CD4-positive, alpha-beta T cell (primary cell): ENCODE results near the gene MAN1B1. TPM values are rescaled to one million over a fixed set of nuclear protein-coding genes. Genes with fewer than 3 reads are reported as not detected.

Source experiments
- ATAC-seq: fragments of 200-7000 bp; cut with Tn5 transposase; one replicate; pipeline ENCODE4 v1.10.0; 2022; ENCODE audit warnings: mild to moderate bottlenecking; ENCODE audit not compliant: poor library complexity
- CTCF ChIA-PET: fragments of 350-600 bp; sonication (Branson Sonifier 250); formaldehyde crosslinking; loops from one replicate; lab custom pipeline; 2021; ENCODE audit warnings: antibody characterized with exemption, inconsistent platforms; lab: Charles Lee
- POLR2A ChIA-PET: fragments of 350-600 bp; sonication (Branson Sonifier 250); formaldehyde crosslinking; loops from one replicate; lab custom pipeline; 2021; ENCODE audit warnings: antibody characterized with exemption, inconsistent platforms; lab: Charles Lee
- DNase-seq, 14 experiments: peaks; one replicate each; pipeline ENCODE4 v3.0.0-alpha.2; 2013 to 2020; ENCODE audit warnings: mixed read lengths in 2 of 14
- H3K27ac ChIP-seq, 2 donors: one replicate each; pipeline versions ENCODE4 v1.5.1 to v1.7.0; 2013; ENCODE audit warnings: low read length in 2 of 2, low read depth in 1 of 2, mild to moderate bottlenecking in 1 of 2
- H3K27me3 ChIP-seq, 2 experiments: 1 replicate in 1 of 2; 2 replicates in 1 of 2; pipeline versions ENCODE4 v1.6.1 to v1.7.0; 2013; ENCODE audit warnings: low read length in 2 of 2, control low read depth in 1 of 2, mild to moderate bottlenecking in 1 of 2, moderate library complexity in 1 of 2; ENCODE audit not compliant: insufficient read depth in 2 of 2, control insufficient read depth in 1 of 2
- H3K36me3 ChIP-seq: one replicate; pipeline ENCODE4 v1.6.1; 2013; ENCODE audit warnings: low read length, control low read depth; ENCODE audit not compliant: insufficient read depth
- H3K4me1 ChIP-seq: one replicate; pipeline ENCODE4 v1.6.1; 2013; ENCODE audit warnings: low read length, control low read depth; ENCODE audit not compliant: insufficient read depth
- H3K4me3 ChIP-seq: one replicate; pipeline ENCODE4 v1.5.1; 2013; ENCODE audit warnings: mild to moderate bottlenecking, low read length, moderate library complexity
- H3K9me3 ChIP-seq, 2 experiments: 1 replicate in 1 of 2; 2 replicates in 1 of 2; pipeline versions ENCODE4 v1.6.1 to v1.7.0; 2013; ENCODE audit warnings: low read length in 2 of 2, mild to moderate bottlenecking in 2 of 2, control low read depth in 1 of 2, moderate library complexity in 1 of 2; ENCODE audit not compliant: control insufficient read depth in 1 of 2, insufficient read depth in 1 of 2
- H3K27ac Mint-ChIP-seq: one replicate; pipeline ENCODE4 v1.8.0; 2020; ENCODE audit warnings: mixed read lengths
- H3K27me3 Mint-ChIP-seq: one replicate; pipeline ENCODE4 v1.8.0; 2021; ENCODE audit warnings: mixed read lengths
- H3K36me3 Mint-ChIP-seq: one replicate; pipeline ENCODE4 v1.8.0; 2021; ENCODE audit warnings: low read depth, mixed read lengths
- H3K4me1 Mint-ChIP-seq: one replicate; pipeline ENCODE4 v1.8.0; 2021; ENCODE audit warnings: low read depth, mixed read lengths
- H3K4me3 Mint-ChIP-seq: one replicate; pipeline ENCODE4 v1.8.0; 2020; ENCODE audit warnings: mild to moderate bottlenecking, mixed read lengths
- H3K9me3 Mint-ChIP-seq: one replicate; pipeline ENCODE4 v1.8.0; 2020; ENCODE audit warnings: mixed read lengths
- intact Hi-C, 2 experiments: fragments of 100-400 bp; cut with DNase I in 1 of 2; cut with micrococcal nuclease in 1 of 2; formaldehyde crosslinking; loops; one replicate each; pipeline versions ENCODE4 v1.15.1 to v1.9.0; 2023 to 2025; cut with DNase I, micrococcal nuclease
- total RNA-seq, 174 experiments: library from RNA in 2 of 174; stranded (reverse) in 2 of 174; gene quantifications; one replicate each; pipeline ENCODE4 v1.2.3 and lab custom pipeline; 2021 to 2026
- TF ChIP-seq, protein P1 (sequence below): fragments of 200-600 bp; IDR thresholded peaks from one replicate; pipeline ENCODE4 v1.8.0; 2022; ENCODE audit warnings: antibody characterized with exemption, mild to moderate bottlenecking

The MAN1B1 gene
- total RNA-seq, 2 experiments from 2014 or later, result 60.9 to 66.9 TPM

GRCh38 chr9:137052293-137052692 is 34.5 kb upstream of the MAN1B1 start:
- H3K9me3 ChIP-seq, result peaks cover 0 to 47% of the 10 kb centered on the region in 2 experiments
- peaks cover 58 to 63% of the 10 kb centered on the region in 2 experiments for H3K27me3 ChIP-seq
- H3K4me3 Mint-ChIP-seq, result no peak overlapping the region
- H3K27ac ChIP-seq, result no peak overlapping the region
- H3K27me3 Mint-ChIP-seq, result peaks cover 38% of the 10 kb centered on the region
- intact Hi-C loops, result no loop called here
- DNase-seq (no peak), ATAC-seq (no peak)
- H3K4me1 ChIP-seq, result peaks cover 28% of the 10 kb centered on the region
- ChIA-PET POLR2A (no interaction called here), CTCF (no interaction called here)
- no peak overlapping the region for H3K4me3 ChIP-seq
- no peaks in the 10 kb centered on the region for H3K4me1 Mint-ChIP-seq
- H3K9me3 Mint-ChIP-seq, result no peaks in the 10 kb centered on the region
- no peaks in the 10 kb centered on the region for H3K36me3 ChIP-seq
- TF ChIP-seq, protein P1, sequence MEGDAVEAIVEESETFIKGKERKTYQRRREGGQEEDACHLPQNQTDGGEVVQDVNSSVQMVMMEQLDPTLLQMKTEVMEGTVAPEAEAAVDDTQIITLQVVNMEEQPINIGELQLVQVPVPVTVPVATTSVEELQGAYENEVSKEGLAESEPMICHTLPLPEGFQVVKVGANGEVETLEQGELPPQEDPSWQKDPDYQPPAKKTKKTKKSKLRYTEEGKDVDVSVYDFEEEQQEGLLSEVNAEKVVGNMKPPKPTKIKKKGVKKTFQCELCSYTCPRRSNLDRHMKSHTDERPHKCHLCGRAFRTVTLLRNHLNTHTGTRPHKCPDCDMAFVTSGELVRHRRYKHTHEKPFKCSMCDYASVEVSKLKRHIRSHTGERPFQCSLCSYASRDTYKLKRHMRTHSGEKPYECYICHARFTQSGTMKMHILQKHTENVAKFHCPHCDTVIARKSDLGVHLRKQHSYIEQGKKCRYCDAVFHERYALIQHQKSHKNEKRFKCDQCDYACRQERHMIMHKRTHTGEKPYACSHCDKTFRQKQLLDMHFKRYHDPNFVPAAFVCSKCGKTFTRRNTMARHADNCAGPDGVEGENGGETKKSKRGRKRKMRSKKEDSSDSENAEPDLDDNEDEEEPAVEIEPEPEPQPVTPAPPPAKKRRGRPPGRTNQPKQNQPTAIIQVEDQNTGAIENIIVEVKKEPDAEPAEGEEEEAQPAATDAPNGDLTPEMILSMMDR, result no peak
- no peak overlapping the region for H3K27ac Mint-ChIP-seq
- no peaks in the 10 kb centered on the region for H3K36me3 Mint-ChIP-seq

DNA sequence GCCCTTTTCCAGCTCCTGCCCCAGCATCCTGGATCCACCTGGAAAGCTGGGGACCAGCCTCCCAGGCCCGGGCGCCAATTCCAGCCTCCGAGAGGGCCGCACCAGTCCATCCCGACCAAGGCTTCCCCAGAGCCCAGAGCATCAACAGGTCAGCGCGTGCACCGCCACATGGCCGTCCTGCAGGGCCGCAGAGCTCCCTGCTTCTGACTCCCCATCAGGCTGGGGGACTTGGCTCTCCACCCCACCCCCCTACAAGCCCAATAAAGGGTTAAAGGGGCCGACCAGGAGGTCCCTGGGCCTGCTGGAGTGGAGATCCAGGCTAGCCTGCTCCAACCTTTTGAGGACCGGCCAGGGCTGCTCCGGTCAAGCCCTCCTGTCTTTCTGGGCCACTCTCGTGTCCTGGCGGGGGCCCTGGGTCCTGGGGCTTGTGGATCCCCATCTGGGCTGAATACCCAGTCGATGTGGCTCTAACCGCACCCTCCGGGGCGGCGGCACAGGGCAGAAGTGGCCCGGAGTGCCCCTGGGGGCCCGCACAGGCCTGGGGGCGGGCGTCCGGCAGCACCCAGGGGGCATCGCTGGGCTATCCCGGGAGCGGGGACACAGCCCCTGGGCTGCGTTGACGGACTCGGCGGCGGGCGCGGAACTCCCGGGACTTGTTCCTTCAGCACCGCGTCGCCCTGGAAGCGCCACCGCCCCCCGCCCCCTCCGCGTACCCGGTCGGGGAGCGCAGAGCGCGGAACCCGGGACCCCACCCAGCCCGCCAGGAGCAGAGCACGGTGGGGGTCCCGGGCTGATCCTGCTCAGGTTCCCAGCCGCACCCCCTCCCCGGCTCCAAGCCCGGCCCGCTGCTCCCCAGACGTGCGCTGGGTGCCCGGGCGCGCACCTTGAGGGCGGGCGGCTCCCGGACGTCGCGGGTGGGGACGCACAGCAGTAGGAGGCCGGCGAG is 33.5 kb upstream of the MAN1B1 start:
- ChIA-PET POLR2A (interaction anchor here (0.6 kb wide), 1 partner anchor 121 kb away, joined by 3 read pairs; no protein-coding TSS in a partner anchor), CTCF (no interaction called here)
- H3K27ac ChIP-seq, result no peak overlapping the region
- ATAC-seq (peak; percentile 31), DNase-seq (no peak)
- H3K36me3 ChIP-seq, result no peaks in the 10 kb centered on the region
- peaks cover 28% of the 10 kb centered on the region for H3K4me1 ChIP-seq
- Mint-ChIP-seq H3K36me3 (no peaks in the 10 kb centered on the region), H3K27ac (no peak overlapping the region), H3K9me3 (no peaks in the 10 kb centered on the region), H3K27me3 (peaks cover 29% of the 10 kb centered on the region), H3K4me1 (no peaks in the 10 kb centered on the region), H3K4me3 (no peak overlapping the region)
- H3K9me3 ChIP-seq, result peaks cover 0 to 37% of the 10 kb centered on the region in 2 experiments
- no peak overlapping the region for H3K4me3 ChIP-seq
- TF ChIP-seq, protein P1, result no peak
- intact Hi-C loops, result no loop called here
- peaks cover 48 to 53% of the 10 kb centered on the region in 2 experiments for H3K27me3 ChIP-seq

GRCh38 chr9:137053944-137054931 is 32.5 kb upstream of the MAN1B1 start, which contains the start of gene ENTPD2:
ENTPD2 (minus strand) TSS chr9:137054061; CDS start chr9:137053997, 64 bp downstream.
- Histone ChIP-seq H3K36me3 (no peaks in the 10 kb centered on the region), H3K27me3 (peaks cover 42 to 44% of the 10 kb centered on the region in 2 experiments), H3K4me1 (peaks cover 26% of the 10 kb centered on the region), H3K4me3 (no peak within 1 kb of the TSS), H3K9me3 (peaks cover 0 to 34% of the 10 kb centered on the region in 2 experiments), H3K27ac (no peak within 1 kb of the TSS)
- Mint-ChIP-seq H3K36me3 (no peaks in the 10 kb centered on the region), H3K4me1 (no peaks in the 10 kb centered on the region), H3K27me3 (peaks cover 29% of the 10 kb centered on the region), H3K9me3 (no peaks in the 10 kb centered on the region), H3K4me3 (no peak within 1 kb of the TSS), H3K27ac (no peak within 1 kb of the TSS)
- ATAC-seq (peak; percentile 67), DNase-seq (peak in 6 of 14 experiments; percentile 40 to 69 (median 62))
- TF ChIP-seq, protein P1, result no peak
- CTCF ChIA-PET, result no interaction called here
- POLR2A ChIA-PET, result interaction anchor here (0.6 kb wide), 1 partner anchor 122 kb away, joined by 3 read pairs; no protein-coding TSS in a partner anchor
- intact Hi-C loops, result no loop called here
